NCI-H2171 (cell line): Measurements from ENCODE around the gene SRC.

ENCODE experiments used
- DNase-seq: peaks from one replicate; lab custom pipeline; 2025; lab: John Stamatoyannopoulos, UW

SRC gene

GRCh38 chr20:37397076-37397953 is 51.4 kb downstream of the SRC start:
- no peak for DNase-seq

DNA sequence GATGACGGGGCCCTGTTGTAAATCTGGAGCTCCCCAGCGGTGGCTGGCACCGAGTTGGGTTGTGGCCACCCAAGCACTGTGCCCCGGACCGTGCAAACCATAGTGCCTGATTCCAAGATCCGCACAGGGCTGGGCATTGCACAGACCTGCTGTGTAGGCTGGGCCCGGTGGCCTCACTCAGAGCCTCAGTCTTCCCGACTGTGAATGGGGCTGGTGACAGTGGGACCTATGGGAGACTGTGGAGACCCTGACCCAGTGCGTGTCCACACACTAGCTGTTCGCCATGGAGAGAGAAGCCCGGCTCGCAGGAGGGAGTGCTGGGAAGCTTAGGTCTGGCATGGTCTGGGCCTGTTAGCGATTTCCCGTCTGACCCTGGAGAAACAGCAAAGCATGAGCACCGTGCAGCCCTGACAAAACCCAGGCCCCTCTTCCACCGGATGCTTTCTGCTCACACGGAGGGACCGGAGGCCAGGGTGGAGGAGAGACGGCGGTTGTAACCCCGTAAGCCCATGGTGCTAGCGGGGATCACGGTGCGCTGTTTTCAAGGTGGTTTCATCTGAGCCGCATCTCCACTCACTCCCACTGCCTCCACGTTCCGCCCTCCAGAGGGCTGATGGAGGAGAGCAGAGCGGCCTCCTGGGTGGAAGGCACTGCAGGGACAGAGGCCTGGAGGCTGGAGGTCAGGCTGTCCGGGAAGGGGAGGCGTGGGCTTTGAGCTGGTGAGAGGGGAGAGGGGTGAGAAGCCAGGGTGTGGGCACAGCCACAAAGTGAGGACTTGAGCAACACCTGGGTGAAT is 52.2 kb downstream of the SRC start:
- DNase-seq = no peak

DNA sequence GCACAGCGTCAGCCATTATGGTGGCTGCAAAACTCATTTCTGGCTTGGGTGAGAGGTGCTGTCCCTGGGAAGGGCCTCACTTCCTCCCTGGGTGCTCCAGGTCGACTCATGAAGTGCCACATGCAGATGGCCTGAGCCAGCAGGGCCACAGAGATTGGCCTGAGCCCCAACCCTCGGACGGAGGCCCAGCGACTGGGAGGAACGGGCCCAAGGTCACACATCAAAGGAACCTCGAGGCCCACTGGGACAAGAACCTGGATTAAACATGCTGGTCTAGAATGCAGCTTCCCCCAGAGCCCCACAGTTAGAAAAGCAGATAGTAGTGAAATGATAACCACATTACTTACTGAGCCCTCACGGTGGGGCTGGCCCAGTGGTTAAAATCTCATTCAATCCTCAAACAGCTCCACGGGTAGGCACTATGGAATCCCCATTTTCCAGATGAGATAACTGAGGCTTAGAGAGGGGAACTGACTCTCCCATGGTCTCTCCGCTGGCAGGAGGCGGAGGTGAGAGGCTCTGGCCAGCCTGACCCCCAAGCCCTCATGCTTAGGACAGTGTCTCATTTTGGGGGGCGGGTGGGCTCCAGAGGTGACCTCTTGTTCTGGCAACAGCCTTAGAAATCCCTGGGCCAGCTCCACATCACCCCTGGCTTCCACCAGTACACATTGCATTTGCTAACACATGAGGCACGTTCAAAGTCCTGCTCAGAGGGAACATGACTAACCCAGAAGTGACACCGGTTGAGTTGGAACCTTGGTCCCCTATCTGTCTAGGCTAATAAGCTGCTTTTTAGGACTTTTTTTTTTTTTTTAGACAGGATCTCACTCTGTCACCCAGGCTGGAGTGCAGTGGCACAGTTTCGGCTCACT is 53.0 kb downstream of the SRC start:
- DNase-seq = no peak

GRCh38 chr20:37401282-37401929 is 55.5 kb downstream of the SRC start:
- DNase-seq = no peak

GRCh38 chr20:37401930-37402675 is 56.2 kb downstream of the SRC start:
- DNase-seq = no peak

DNA sequence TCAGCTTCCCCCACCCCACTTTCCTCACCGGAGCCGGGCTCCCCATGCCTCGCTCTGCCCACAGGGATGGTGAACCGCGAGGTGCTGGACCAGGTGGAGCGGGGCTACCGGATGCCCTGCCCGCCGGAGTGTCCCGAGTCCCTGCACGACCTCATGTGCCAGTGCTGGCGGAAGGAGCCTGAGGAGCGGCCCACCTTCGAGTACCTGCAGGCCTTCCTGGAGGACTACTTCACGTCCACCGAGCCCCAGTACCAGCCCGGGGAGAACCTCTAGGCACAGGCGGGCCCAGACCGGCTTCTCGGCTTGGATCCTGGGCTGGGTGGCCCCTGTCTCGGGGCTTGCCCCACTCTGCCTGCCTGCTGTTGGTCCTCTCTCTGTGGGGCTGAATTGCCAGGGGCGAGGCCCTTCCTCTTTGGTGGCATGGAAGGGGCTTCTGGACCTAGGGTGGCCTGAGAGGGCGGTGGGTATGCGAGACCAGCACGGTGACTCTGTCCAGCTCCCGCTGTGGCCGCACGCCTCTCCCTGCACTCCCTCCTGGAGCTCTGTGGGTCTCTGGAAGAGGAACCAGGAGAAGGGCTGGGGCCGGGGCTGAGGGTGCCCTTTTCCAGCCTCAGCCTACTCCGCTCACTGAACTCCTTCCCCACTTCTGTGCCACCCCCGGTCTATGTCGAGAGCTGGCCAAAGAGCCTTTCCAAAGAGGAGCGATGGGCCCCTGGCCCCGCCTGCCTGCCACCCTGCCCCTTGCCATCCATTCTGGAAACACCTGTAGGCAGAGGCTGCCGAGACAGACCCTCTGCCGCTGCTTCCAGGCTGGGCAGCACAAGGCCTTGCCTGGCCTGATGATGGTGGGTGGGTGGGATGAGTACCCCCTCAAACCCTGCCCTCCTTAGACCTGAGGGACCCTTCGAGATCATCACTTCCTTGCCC is 57.4 kb downstream of the SRC start:
- DNase-seq = no peak

GRCh38 chr20:37404461-37404890 is 58.5 kb downstream of the SRC start:
- no peak for DNase-seq

DNA sequence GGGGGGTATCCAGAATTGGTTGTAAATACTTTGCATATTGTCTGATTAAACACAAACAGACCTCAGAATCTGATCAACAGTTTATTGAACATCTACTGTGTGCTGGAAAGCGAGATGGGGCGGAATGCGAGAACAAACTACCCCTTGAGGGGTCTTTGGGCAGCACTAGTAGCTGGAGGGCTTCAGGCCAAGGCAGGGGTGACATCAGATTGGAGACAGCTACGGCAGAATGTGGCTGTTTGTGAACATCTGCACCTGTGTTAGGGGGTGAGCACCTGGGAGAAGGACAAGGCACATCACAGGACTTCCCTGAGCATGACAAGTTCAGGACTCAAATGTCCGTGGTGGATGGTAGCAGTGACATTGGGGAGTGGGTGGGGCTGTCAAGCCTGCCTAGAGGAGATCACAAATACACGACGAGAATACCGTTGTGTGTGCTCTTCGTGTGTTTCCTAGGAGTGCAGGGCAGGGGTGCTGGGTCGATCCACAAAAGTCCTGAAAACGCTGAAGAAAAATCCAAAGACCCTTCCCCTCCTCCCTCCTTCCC is 59.5 kb downstream of the SRC start:
- no peak for DNase-seq

GRCh38 chr20:37406010-37406998 is 60.4 kb downstream of the SRC start:
- DNase-seq = peak; percentile 80

DNA sequence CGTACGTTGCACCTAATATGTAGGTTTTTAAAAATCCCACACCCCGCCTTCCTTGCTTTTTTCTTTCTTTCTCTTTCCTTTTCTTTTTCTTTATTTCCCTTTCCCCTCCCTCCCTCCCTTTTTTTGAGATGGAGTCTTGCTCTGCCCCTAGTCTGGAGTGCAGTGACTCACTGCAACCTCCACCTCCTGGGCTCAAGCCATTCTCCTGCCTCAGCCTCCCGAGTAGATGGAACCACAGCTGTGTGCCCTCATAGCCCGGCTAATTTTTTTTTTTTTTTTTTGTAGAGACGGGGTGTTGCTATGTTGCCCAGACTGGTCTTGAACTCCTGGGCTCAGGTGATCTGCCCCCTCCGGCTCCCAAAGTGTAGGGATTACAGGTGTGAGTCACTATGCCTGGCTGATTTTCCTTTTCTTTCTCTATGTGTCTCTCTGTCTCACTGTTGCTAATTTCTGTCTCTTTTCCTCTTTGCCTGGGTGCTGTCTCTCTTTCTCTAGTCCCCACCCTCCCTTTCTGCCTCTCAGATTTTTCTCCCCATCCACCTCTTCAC is 61.2 kb downstream of the SRC start:
- DNase-seq = no peak

- DNase-seq = no peak
These were observed 61.6 kb downstream of the SRC start for GRCh38 chr20:37407573-37408002.

DNA sequence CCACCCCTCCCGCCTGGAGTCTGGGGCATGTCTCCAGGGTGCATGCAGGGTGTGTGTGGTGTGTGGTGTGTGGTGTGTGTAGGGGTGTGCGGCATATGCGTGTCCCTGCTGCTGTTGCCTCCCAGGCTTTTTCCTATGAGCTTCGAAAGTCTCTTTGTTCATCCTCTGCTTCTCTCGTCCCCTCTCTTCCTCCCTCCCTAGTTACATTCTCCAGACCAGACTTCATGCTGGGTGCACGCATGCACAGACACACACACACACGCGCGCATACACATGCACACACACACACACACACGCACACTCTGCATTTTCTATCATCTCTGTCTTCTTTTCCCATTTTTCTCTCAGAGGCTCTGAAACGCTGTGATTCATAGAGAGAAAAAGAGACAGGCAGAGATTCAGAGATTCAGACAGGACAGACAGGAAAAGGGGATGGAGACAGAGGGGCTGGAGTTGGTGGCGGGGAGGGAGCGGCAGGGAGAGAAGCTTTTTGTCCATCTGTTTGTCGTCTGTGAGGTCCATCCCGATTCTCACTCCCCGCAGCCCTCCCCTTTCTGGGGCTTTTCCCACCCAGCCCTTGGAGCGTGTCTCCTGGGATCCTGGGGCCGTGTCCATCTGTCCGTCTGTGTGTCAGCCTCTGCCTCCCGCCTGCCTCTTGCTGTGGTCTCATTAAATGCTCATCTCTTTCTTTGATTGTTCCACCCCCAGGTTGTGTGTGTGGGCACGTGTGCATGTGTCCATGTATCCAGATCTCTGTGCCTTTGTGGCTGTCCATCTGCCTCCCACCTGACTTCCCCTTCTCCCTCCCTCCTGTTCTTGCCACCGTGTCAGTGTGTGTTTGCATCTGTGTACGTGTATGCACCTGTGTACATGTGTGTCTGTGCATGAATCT is 62.6 kb downstream of the SRC start:
- DNase-seq = no peak

GRCh38 chr20:37411408-37412219 is 65.7 kb downstream of the SRC start:
- DNase-seq = peak; percentile 38

- DNase-seq = no peak
These were observed 67.0 kb downstream of the SRC start for GRCh38 chr20:37413023-37413334.

DNA sequence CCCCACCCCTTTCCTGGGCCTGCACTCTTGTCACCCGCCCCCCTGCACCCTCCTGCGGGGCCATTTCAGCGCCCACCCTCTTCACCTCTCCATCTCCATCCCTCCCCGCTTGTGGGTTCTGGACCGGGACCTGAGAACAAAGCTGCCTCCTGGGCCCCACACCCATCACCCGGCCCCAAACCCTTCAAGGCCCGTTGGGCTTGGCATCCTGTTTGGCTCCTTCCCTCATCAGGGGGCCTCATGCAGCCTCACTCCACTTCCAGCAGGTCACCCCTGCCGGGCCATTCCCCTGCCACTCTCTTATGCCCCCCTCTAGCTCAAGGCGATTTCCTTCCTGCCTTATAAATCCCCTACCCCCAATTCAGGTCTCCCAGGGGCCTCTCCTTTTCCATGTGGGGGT is 67.4 kb downstream of the SRC start:
- DNase-seq = no peak
